ENCODE data around the gene KMT2C.

- no peak for TF ChIP-seq CTCF (conservative IDR thresholded peaks at IDR 0.05; ENCODE audit: low read length)
- no peak for TF ChIP-seq EZH2phosphoT487 (IDR thresholded peaks at IDR 0.05; ENCODE audit: borderline replicate concordance, low read depth, low read length)
These were observed 6.6 kb upstream of the KMT2C start for GRCh38 chr7:152442330-152442835.

Data from OCI-LY7 (cell line).